HepG2 (cell line): Measurements from ENCODE around the gene TBC1D20. TPM values are rescaled to one million over a fixed set of nuclear protein-coding genes. Genes with fewer than 3 reads are reported as not detected.
A peak's percentile ranks its signal among the peaks of the same experiment; 100 is the strongest.

Source experiments
- ATAC-seq: fragments of 200-7000 bp; cut with Tn5 transposase; 3 replicates; pipeline ENCODE4 v1.9.1; 2020; ENCODE audit warnings: mild to moderate bottlenecking, moderate library complexity
- BruUV-seq: library from RNA; stranded (reverse); fragments of 400-500 nt; replicated peaks from 2 replicates; lab custom pipeline; 2021; lab: Mats Ljungman, UMichigan
- CTCF ChIA-PET: fragments of 300-600 bp; formaldehyde crosslinking; extraction: SDS; loops from one replicate; lab custom pipeline; 2021; ENCODE audit warnings: low total read pairs, inconsistent platforms, low intra/inter-chr PET ratio; lab: Yijun Ruan, JAX
- POLR2A ChIA-PET: fragments of 350-600 bp; sonication (Branson Sonifier 250); formaldehyde crosslinking; loops from one replicate; lab custom pipeline; 2020; ENCODE audit warnings: antibody characterized with exemption, inconsistent platforms; lab: Yijun Ruan, JAX
- DNase-seq: peaks from one replicate; pipeline ENCODE4 v3.0.0-alpha.2; 2015; ENCODE audit warnings: low spot score
- FAIRE-seq: peaks from 3 replicates; lab custom pipeline; 2011; peaks lifted over from hg19 to GRCh38; lab: Jason Lieb, UNC
- H2AFZ ChIP-seq: one replicate; pipeline ENCODE4 v1.6.1; 2011; ENCODE audit warnings: low read length, inconsistent platforms
- H3K27ac ChIP-seq: fragments of 300-600 bp; 3 replicates; pipeline ENCODE4 v1.8.0; 2011; ENCODE audit warnings: mixed run types, mild to moderate bottlenecking, mixed read lengths, low read length, inconsistent platforms; ENCODE audit not compliant: insufficient read depth; ENCODE audit errors: extremely low read length
- H3K27me3 ChIP-seq, 2 experiments: fragments of 200-600 bp in 1 of 2; 2 replicates in 1 of 2; 3 replicates in 1 of 2; pipeline versions ENCODE4 v1.6.0 to v1.8.0; 2011; ENCODE audit warnings: low read length in 2 of 2, mild to moderate bottlenecking in 2 of 2, moderate library complexity in 2 of 2, inconsistent platforms in 1 of 2; ENCODE audit not compliant: insufficient read depth in 2 of 2, control insufficient read depth in 1 of 2
- H3K36me3 ChIP-seq, 2 experiments: fragments of 200-600 bp in 1 of 2; replicated peaks in 1 of 2; 2 replicates in 1 of 2; 3 replicates in 1 of 2; pipeline versions ENCODE4 v1.5.1 to v1.8.0; 2011; ENCODE audit warnings: low read length in 2 of 2, inconsistent platforms in 1 of 2; ENCODE audit not compliant: insufficient read depth in 2 of 2, control insufficient read depth in 1 of 2
- H3K4me1 ChIP-seq: 2 replicates; pipeline ENCODE4 v1.5.1; 2012; ENCODE audit warnings: low read length, inconsistent platforms; ENCODE audit not compliant: insufficient read depth
- H3K4me2 ChIP-seq: 2 replicates; pipeline ENCODE4 v1.6.0; 2011; ENCODE audit warnings: low read depth, low read length, inconsistent platforms
- H3K4me3 ChIP-seq, 3 experiments: fragments of 200-600 bp in 1 of 3; sonication (generic), shearing (Covaris generic) in 1 of 3; replicated peaks in 1 of 3; 2 replicates each; pipeline ENCODE4 v1.5.1; 2011 to 2016; ENCODE audit warnings: low read length in 3 of 3, inconsistent platforms in 2 of 3, low read depth in 2 of 3, mild to moderate bottlenecking in 2 of 3, control low read depth in 1 of 3, mixed read lengths in 1 of 3; ENCODE audit not compliant: insufficient read depth in 1 of 3
- H3K79me2 ChIP-seq: one replicate; pipeline ENCODE4 v1.6.1; 2011; ENCODE audit warnings: low read length, inconsistent platforms; ENCODE audit not compliant: insufficient read depth
- H3K9ac ChIP-seq: 2 replicates; pipeline ENCODE4 v1.6.0; 2011; ENCODE audit warnings: mild to moderate bottlenecking, low read depth, low read length, inconsistent platforms; ENCODE audit not compliant: insufficient read depth
- H3K9me3 ChIP-seq: 2 replicates; pipeline ENCODE4 v1.5.1; 2012; ENCODE audit warnings: mild to moderate bottlenecking, low read length
- H4K20me1 ChIP-seq: 2 replicates; pipeline ENCODE4 v1.6.0; 2011; ENCODE audit warnings: inconsistent platforms, mild to moderate bottlenecking, low read length, moderate library complexity; ENCODE audit not compliant: insufficient read depth
- AGO2 ChIP-seq: fragments of 200-400 bp; formaldehyde crosslinking; optimal IDR thresholded peaks from 2 replicates; pipeline ENCODE3; 2017; ENCODE audit warnings: mild to moderate bottlenecking, low read depth, low read length, moderate library complexity
- CCDC6 ChIP-seq: sonication (generic); formaldehyde crosslinking; IDR thresholded peaks from 2 replicates; pipeline ENCODE4 v1.8.1; 2022; ENCODE audit warnings: mild to moderate bottlenecking, missing genetic modification reagents, moderate library complexity
- FOXO4 ChIP-seq: sonication (generic); formaldehyde crosslinking; conservative IDR thresholded peaks from 2 replicates; pipeline ENCODE4 v1.8.1; 2023; ENCODE audit warnings: missing genetic modification reagents
- JUNB ChIP-seq: sonication (generic); formaldehyde crosslinking; IDR thresholded peaks from 2 replicates; pipeline ENCODE4 v1.8.0; 2022; ENCODE audit warnings: missing genetic modification reagents, mild to moderate bottlenecking, borderline replicate concordance
- MAX ChIP-seq: IDR thresholded peaks from 2 replicates; pipeline ENCODE4 v1.6.1; 2012; ENCODE audit warnings: inconsistent platforms
- MTA3 ChIP-seq: sonication (generic); formaldehyde crosslinking; IDR thresholded peaks from 2 replicates; pipeline ENCODE4 v1.4.0; 2020; ENCODE audit warnings: missing genetic modification reagents
- ZBTB33 ChIP-seq: sonication (generic); formaldehyde crosslinking; IDR thresholded peaks from 2 replicates; pipeline ENCODE4 v1.4.0; 2020; ENCODE audit warnings: missing genetic modification reagents
- ZBTB4 ChIP-seq: sonication (generic); formaldehyde crosslinking; IDR thresholded peaks from 2 replicates; pipeline ENCODE4 v1.4.0; 2020; ENCODE audit warnings: missing genetic modification reagents, mild to moderate bottlenecking, borderline replicate concordance
- ZNF225 ChIP-seq: sonication (generic); formaldehyde crosslinking; IDR thresholded peaks from 2 replicates; pipeline ENCODE4 v1.4.0; 2020; ENCODE audit warnings: mild to moderate bottlenecking, missing genetic modification reagents
- ZNF3 ChIP-seq: IDR thresholded peaks from 2 replicates; pipeline ENCODE4 v1.7.0; 2017; ENCODE audit warnings: inconsistent platforms
- ZNF326 ChIP-seq: sonication (generic); formaldehyde crosslinking; IDR thresholded peaks from 2 replicates; pipeline ENCODE4 v1.4.0; 2020; ENCODE audit warnings: missing genetic modification reagents, borderline replicate concordance
- ZNF569 ChIP-seq: sonication (generic); formaldehyde crosslinking; IDR thresholded peaks from 2 replicates; pipeline ENCODE4 v1.5.0; 2020; ENCODE audit warnings: mild to moderate bottlenecking, missing genetic modification reagents, moderate library complexity, borderline replicate concordance
- ZNF674 ChIP-seq: sonication (generic); formaldehyde crosslinking; IDR thresholded peaks from 2 replicates; pipeline ENCODE4 v1.5.0; 2020; ENCODE audit warnings: low read depth, mild to moderate bottlenecking, missing genetic modification reagents
- ZNF776 ChIP-seq: sonication (generic); formaldehyde crosslinking; IDR thresholded peaks from 2 replicates; pipeline ENCODE4 v1.4.0; 2020; ENCODE audit warnings: mild to moderate bottlenecking, missing genetic modification reagents
- ZSCAN29 ChIP-seq: sonication (generic); formaldehyde crosslinking; conservative IDR thresholded peaks from 2 replicates; pipeline ENCODE4 v1.4.0; 2020; ENCODE audit warnings: mild to moderate bottlenecking, missing genetic modification reagents
- WGBS: methylation state at CpG from one replicate; pipeline ENCODE4 v1.1.6; 2017; ENCODE audit warnings: low lambda C conversion rate; 5-methylcytosine and 5-hydroxymethylcytosine counted together
- in situ Hi-C: cut with HindIII; loops from 2 replicates; pipeline ENCODE4 v1.10.0; 2017; ENCODE audit warnings: low pct_unique_long_range_greater_than_20kb; ENCODE audit not compliant: extremely low pct_ligation_motif_present
- intact Hi-C: fragments of 100-400 bp; cut with micrococcal nuclease; formaldehyde crosslinking; loops from one replicate; pipeline ENCODE4 v1.10.0; 2022; ENCODE audit not compliant: unreplicated experiment
- polyA plus RNA-seq, 8 experiments: library from polyadenylated mRNA; depleted of rRNA in 3 of 8; stranded (reverse) in 7 of 8; unstranded in 1 of 8; fragments of >200 nt; fragmentation: Illumina TruSeq in 4 of 8; extraction: Trizol in 4 of 8; gene quantifications; 2 replicates each; pipeline versions ENCODE4 v1.2.1 to v1.2.3, GENCODE V29; 2011 to 2016; ENCODE audit warnings: low read depth in 4 of 8, missing spikeins in 1 of 8, mixed read lengths in 1 of 8; ENCODE audit not compliant: insufficient read depth in 1 of 8
- total RNA-seq, 5 experiments: library from RNA; depleted of rRNA; stranded (reverse); fragments of >200 nt; fragmentation: Illumina TruSeq; extraction: Trizol; gene quantifications; 2 replicates each; pipeline ENCODE4 v1.2.3, GENCODE V29; 2016; ENCODE audit warnings: low read depth in 1 of 5

The TBC1D20 gene
- total and polyA plus RNA-seq, 2 of the 13 experiments (the other 11 are each of a cell fraction or from before 2014, with no cell fraction given): 36.6 to 47.1 TPM

GRCh38 chr20:430091-430999 lies 32.0 kb downstream of the TBC1D20 start:
- no peak overlapping the region for H3K4me3 ChIP-seq
- H3K9me3 ChIP-seq: no peaks in the 10 kb centered on the region
- 97% methylated on average over 21 of the region's 21 CpGs for WGBS
- POLR2A ChIA-PET: interaction anchor here (0.6 to 5.7 kb wide), 10 partner anchors 8 to 83 kb away, joined by 4 to 61 read pairs (median 15); partner anchors contain the start of genes NRSN2, RBCK1 and TRIB3
- H2AFZ ChIP-seq: no peak overlapping the region
- ATAC-seq: no peak
- no peak overlapping the region for H3K9ac ChIP-seq
- no peak for DNase-seq
- H4K20me1 ChIP-seq: no peaks in the 10 kb centered on the region
- FAIRE-seq: no peak
- peaks cover 31 to 55% of the 10 kb centered on the region in 2 experiments for H3K36me3 ChIP-seq
- CTCF ChIA-PET: interaction anchor here (0.8 to 3.7 kb wide), 10 partner anchors 40 to 100 kb away, joined by 3 to 106 read pairs (median 7); no protein-coding TSS in a partner anchor
- BruUV-seq: no TSS peak
- no peaks in the 10 kb centered on the region for H3K27me3 ChIP-seq
- H3K27ac ChIP-seq: no peak overlapping the region
- H3K79me2 ChIP-seq: no peaks in the 10 kb centered on the region
- intact Hi-C loops (no loop called here), in situ Hi-C loops (loop anchor here (5.0 kb wide), 1 partner anchor 78 kb away; no protein-coding TSS in a partner anchor)
- H3K4me1 ChIP-seq: 0 out of 2 replicates have a peak, but pooled peaks cover 7% of the 10 kb centered on the region
- no peak overlapping the region for H3K4me2 ChIP-seq
- peak; percentile 73 for TF ChIP-seq AGO2
- 0 out of 2 replicates have a peak, but pooled peaks have one; percentile 6 for TF ChIP-seq ZSCAN29 (CRISPR knock-in tag)
- TF ChIP-seq MAX: peak; percentile 23; the same call in 1 of the 2 replicates
- TF ChIP-seq ZNF3 (CRISPR knock-in tag): no peak
- TF ChIP-seq ZNF225 (CRISPR knock-in tag): 0 out of 2 replicates have a peak, but pooled peaks have one; percentile 9
- TF ChIP-seq FOXO4: 0 out of 2 replicates have a peak, but pooled peaks have one; percentile 64
- 0 out of 2 replicates have a peak, but pooled peaks have one; percentile 39 for TF ChIP-seq ZNF674 (CRISPR knock-in tag)
- 0 out of 2 replicates have a peak, but pooled peaks have one; percentile 14 for TF ChIP-seq ZBTB33
- no peak for TF ChIP-seq MTA3
- no peak for TF ChIP-seq ZNF569 (CRISPR knock-in tag)
- TF ChIP-seq ZBTB4 (CRISPR knock-in tag): no peak
- TF ChIP-seq ZNF326 (CRISPR knock-in tag): 0 out of 2 replicates have a peak, but pooled peaks have one; percentile 49
- TF ChIP-seq JUNB (CRISPR knock-in tag): no peak
- peak; percentile 58; the same call in 1 of the 2 replicates for TF ChIP-seq CCDC6 (CRISPR knock-in tag)
- TF ChIP-seq ZNF776 (CRISPR knock-in tag): peak; percentile 69; the same call in 1 of the 2 replicates
